HFFc6 (cell line): Measurements from ENCODE around the gene FNDC8. TPM values are rescaled to one million over a fixed set of nuclear protein-coding genes. Genes with fewer than 3 reads are reported as not detected.

Experiments used
- DNase-seq: peaks from one replicate; pipeline ENCODE4 v3.0.0-alpha.2; 2018
- H3K27ac Mint-ChIP-seq: 2 replicates; pipeline ENCODE4 v1.8.0; 2020; ENCODE audit warnings: mild to moderate bottlenecking, mixed read lengths
- H3K27me3 Mint-ChIP-seq: 2 replicates; pipeline ENCODE4 v1.8.0; 2021; ENCODE audit warnings: mild to moderate bottlenecking, moderate library complexity, mixed read lengths; ENCODE audit not compliant: insufficient read depth
- H3K36me3 Mint-ChIP-seq: 2 replicates; pipeline ENCODE4 v1.8.0; 2021; ENCODE audit warnings: low read depth, mixed read lengths
- H3K4me1 Mint-ChIP-seq: 2 replicates; pipeline ENCODE4 v1.8.0; 2020; ENCODE audit warnings: low read depth, mixed read lengths
- H3K4me3 Mint-ChIP-seq: 2 replicates; pipeline ENCODE4 v1.8.0; 2020; ENCODE audit warnings: mild to moderate bottlenecking, moderate library complexity, mixed read lengths
- H3K9me3 Mint-ChIP-seq: 2 replicates; pipeline ENCODE4 v1.8.0; 2020; ENCODE audit warnings: mild to moderate bottlenecking, mixed read lengths
- CTCF ChIP-seq: fragments of 200-600 bp; sonication (generic); IDR thresholded peaks from 2 replicates; pipeline ENCODE4 v1.5.0; 2021; ENCODE audit warnings: antibody characterized with exemption, mild to moderate bottlenecking
- total RNA-seq, 6 experiments: library from RNA; stranded (reverse); fragmentation: NEBNext Ultra II Directional; extraction: Animal tissue kit (Norgen Biotek cat#: 25700); gene quantifications; 2 replicates in 1 of 6; 3 replicates in 5 of 6; pipeline ENCODE4 v1.2.3, GENCODE V29; 2021

The FNDC8 gene
- total RNA-seq, 6 experiments from 2014 or later: not detected

- Mint-ChIP-seq H3K4me3 (no peak overlapping the region), H3K9me3 (no peaks in the 10 kb centered on the region), H3K4me1 (no peaks in the 10 kb centered on the region), H3K27me3 (peaks cover 51% of the 10 kb centered on the region), H3K36me3 (no peaks in the 10 kb centered on the region), H3K27ac (no peak overlapping the region)
- DNase-seq: no peak
- TF ChIP-seq CTCF: no peak
Measured at GRCh38 chr17:35154196-35155165, 33.1 kb downstream of the FNDC8 start.

- DNase-seq: no peak
- H3K9me3 Mint-ChIP-seq: no peaks in the 10 kb centered on the region
Measured at GRCh38 chr17:35155246-35155645, 33.8 kb downstream of the FNDC8 start.

GRCh38 chr17:35159940-35160339 lies 38.5 kb downstream of the FNDC8 start:
- H3K9me3 Mint-ChIP-seq: no peaks in the 10 kb centered on the region
- no peak overlapping the region for H3K27ac Mint-ChIP-seq
- DNase-seq: no peak
- no peak overlapping the region for H3K4me3 Mint-ChIP-seq
- peaks cover 30% of the 10 kb centered on the region for H3K27me3 Mint-ChIP-seq
- TF ChIP-seq CTCF: no peak
- H3K36me3 Mint-ChIP-seq: no peaks in the 10 kb centered on the region
- no peaks in the 10 kb centered on the region for H3K4me1 Mint-ChIP-seq

More at GRCh38 chr17:35155246-35155645, 33.8 kb downstream of the FNDC8 start:
- Mint-ChIP-seq H3K27me3 (peaks cover 47% of the 10 kb centered on the region), H3K27ac (no peak overlapping the region), H3K4me3 (no peak overlapping the region), H3K4me1 (no peaks in the 10 kb centered on the region), H3K36me3 (no peaks in the 10 kb centered on the region)
- no peak for TF ChIP-seq CTCF

- no peak for TF ChIP-seq CTCF
- no peaks in the 10 kb centered on the region for H3K4me1 Mint-ChIP-seq
- no peak overlapping the region for H3K4me3 Mint-ChIP-seq
- peaks cover 25% of the 10 kb centered on the region for H3K27me3 Mint-ChIP-seq
- no peaks in the 10 kb centered on the region for H3K9me3 Mint-ChIP-seq
- DNase-seq: no peak
- H3K36me3 Mint-ChIP-seq: no peaks in the 10 kb centered on the region
- H3K27ac Mint-ChIP-seq: no peak overlapping the region
Measured at GRCh38 chr17:35160354-35161201, 39.2 kb downstream of the FNDC8 start.

- Mint-ChIP-seq H3K9me3 (no peaks in the 10 kb centered on the region), H3K4me3 (no peak overlapping the region), H3K4me1 (no peaks in the 10 kb centered on the region), H3K36me3 (no peaks in the 10 kb centered on the region), H3K27me3 (peaks cover 20% of the 10 kb centered on the region), H3K27ac (no peak overlapping the region)
- no peak for TF ChIP-seq CTCF
- DNase-seq: no peak
Measured at GRCh38 chr17:35161281-35161761, 39.9 kb downstream of the FNDC8 start.
